AG04450 (cell line): Measurements from ENCODE around the gene PPP2R1B. TPM values are rescaled to one million over a fixed set of nuclear protein-coding genes. Genes with fewer than 3 reads are reported as not detected.

Experiments
- CTCF ChIA-PET: fragments of 300-600, 350-600 bp; formaldehyde crosslinking; extraction: SDS; loops from one replicate; lab custom pipeline; 2022; ENCODE audit warnings: antibody characterized with exemption, inconsistent platforms; lab: Charles Lee
- POLR2A ChIA-PET: fragments of 350-600 bp; formaldehyde crosslinking; extraction: SDS; loops from one replicate; lab custom pipeline; 2021; ENCODE audit warnings: antibody characterized with exemption, inconsistent platforms; lab: Yijun Ruan, JAX
- DNase-seq: peaks from one replicate; pipeline ENCODE4 v3.0.0-alpha.2; 2011; ENCODE audit warnings: low read depth, low spot score
- H3K27ac ChIP-seq: one replicate; pipeline ENCODE4 v1.5.1; 2012; ENCODE audit warnings: low read depth, low read length, control low read depth
- H3K27me3 ChIP-seq: one replicate; pipeline ENCODE4 v1.6.0; 2012; ENCODE audit warnings: low read length; ENCODE audit not compliant: control insufficient read depth, insufficient read depth
- H3K4me3 ChIP-seq: 2 replicates; pipeline ENCODE4 v1.5.1; 2011; ENCODE audit warnings: mild to moderate bottlenecking, low read depth, low read length, control low read depth
- H3K9me3 ChIP-seq: 2 replicates; pipeline ENCODE4 v1.5.1; 2012; ENCODE audit warnings: low read length; ENCODE audit not compliant: control insufficient read depth, insufficient read depth
- polyA plus RNA-seq: library from polyadenylated mRNA; depleted of rRNA; stranded (reverse); fragments of >200 nt; gene quantifications from 2 replicates; pipeline ENCODE4 v1.2.3, GENCODE V29; 2011
- TF ChIP-seq, protein P1 (sequence below): IDR thresholded peaks from 2 replicates; pipeline ENCODE4 v1.5.1; 2011; ENCODE audit warnings: low read depth, low read length, control low read depth, inconsistent platforms

The PPP2R1B gene
- polyA plus RNA-seq, 1 experiment, result 44.9 TPM

DNA sequence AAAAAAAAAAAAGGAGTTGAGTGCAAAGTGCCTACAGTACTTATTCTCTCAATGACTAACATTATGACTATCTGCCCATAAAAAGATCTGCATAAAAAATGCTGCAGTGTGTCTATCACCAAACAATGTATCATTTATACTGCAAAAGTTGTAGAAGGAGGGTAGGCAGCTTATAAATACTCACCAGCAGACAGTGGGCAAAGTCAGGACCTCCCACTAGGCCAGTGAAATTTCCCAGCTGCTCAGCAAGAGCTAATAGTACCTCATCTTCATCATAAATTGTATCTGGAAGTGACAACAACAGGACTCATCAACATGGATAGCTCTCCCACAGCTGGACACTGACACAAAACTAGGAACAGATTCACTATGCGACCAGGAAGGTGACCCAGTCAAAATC is 1.6 kb downstream of the PPP2R1B start:
- ChIA-PET POLR2A (interaction anchor here (2.8 kb wide), 1 partner anchor 55 kb away, joined by 10 read pairs; no protein-coding TSS in a partner anchor), CTCF (interaction anchor here (1.0 to 8.5 kb wide), 5 partner anchors 10 to 178 kb away, joined by 3 to 65 read pairs (median 5); no protein-coding TSS in a partner anchor)
- Histone ChIP-seq H3K27ac (no peak overlapping the region), H3K4me3 (peak overlapping the region; percentile 94), H3K9me3 (no peaks in the 10 kb centered on the region; the same call in 1 of the 2 replicates), H3K27me3 (no peaks in the 10 kb centered on the region)
- TF ChIP-seq, protein P1, sequence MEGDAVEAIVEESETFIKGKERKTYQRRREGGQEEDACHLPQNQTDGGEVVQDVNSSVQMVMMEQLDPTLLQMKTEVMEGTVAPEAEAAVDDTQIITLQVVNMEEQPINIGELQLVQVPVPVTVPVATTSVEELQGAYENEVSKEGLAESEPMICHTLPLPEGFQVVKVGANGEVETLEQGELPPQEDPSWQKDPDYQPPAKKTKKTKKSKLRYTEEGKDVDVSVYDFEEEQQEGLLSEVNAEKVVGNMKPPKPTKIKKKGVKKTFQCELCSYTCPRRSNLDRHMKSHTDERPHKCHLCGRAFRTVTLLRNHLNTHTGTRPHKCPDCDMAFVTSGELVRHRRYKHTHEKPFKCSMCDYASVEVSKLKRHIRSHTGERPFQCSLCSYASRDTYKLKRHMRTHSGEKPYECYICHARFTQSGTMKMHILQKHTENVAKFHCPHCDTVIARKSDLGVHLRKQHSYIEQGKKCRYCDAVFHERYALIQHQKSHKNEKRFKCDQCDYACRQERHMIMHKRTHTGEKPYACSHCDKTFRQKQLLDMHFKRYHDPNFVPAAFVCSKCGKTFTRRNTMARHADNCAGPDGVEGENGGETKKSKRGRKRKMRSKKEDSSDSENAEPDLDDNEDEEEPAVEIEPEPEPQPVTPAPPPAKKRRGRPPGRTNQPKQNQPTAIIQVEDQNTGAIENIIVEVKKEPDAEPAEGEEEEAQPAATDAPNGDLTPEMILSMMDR, result no peak
- no peak for DNase-seq

DNA sequence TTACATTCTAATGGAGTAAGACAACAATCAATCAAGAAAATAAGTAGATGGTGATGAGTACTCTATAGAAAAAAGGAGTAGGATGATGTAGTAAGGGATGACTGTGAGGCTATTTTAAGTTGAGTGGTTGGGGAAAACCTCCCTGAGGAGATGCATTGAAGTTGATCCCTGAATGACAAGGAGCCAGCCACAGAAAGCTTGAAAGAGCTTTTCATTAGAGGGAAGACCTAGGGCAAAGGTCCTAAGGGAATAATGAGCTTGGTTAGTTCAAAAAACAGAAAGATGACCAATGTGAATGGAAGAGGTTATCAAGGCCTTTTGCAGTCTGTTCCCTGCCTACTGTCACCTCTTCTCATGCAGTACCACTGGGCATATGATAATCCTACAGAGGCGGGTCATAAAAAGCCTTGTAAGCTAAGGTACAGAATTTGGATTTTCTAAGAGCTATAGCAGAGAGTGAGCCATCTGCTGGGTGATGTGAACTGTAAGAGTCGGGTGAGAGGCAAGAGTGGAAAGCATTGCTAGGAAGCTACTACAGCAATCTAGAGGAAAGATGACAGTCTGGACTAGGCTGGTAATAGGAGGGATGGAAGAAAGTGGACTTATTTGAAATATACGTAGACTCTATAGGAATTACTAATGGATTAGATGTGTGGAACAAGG is 3.1 kb downstream of the PPP2R1B start:
- Histone ChIP-seq H3K27me3 (no peaks in the 10 kb centered on the region), H3K4me3 (no peak overlapping the region), H3K9me3 (no peaks in the 10 kb centered on the region; the same call in 1 of the 2 replicates), H3K27ac (no peak overlapping the region)
- DNase-seq, result no peak
- POLR2A ChIA-PET, result interaction anchor here (0.7 kb wide), 1 partner anchor 40 kb away, joined by 3 read pairs; no protein-coding TSS in a partner anchor
- CTCF ChIA-PET, result interaction anchor here (0.6 to 8.5 kb wide), 11 partner anchors 8 to 197 kb away, joined by 3 to 65 read pairs (median 4); no protein-coding TSS in a partner anchor
- TF ChIP-seq, protein P1, result peak; percentile 26; the same call in 1 of the 2 replicates

DNA sequence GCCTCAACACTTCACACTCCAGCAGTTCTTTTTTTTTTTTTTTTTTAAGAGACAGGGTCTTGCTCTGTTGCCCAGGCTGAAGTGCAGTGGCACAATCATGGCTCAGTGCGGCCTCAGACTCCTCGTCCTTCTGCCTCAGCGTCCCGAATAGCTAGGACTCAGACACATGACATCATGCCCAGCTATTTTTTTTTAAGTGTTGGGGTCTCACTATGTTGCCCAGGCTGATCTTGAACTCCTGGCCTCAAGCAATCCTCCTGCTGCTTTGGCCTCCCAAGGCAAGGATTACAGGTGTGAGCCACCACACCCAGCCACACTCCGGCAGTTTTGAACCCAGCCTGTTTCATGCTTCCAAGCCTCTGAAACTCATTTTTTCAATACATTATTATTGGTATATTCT is 3.7 kb downstream of the PPP2R1B start:
- Histone ChIP-seq H3K9me3 (no peaks in the 10 kb centered on the region; the same call in 1 of the 2 replicates), H3K27ac (no peak overlapping the region), H3K4me3 (no peak overlapping the region), H3K27me3 (no peaks in the 10 kb centered on the region)
- ChIA-PET POLR2A (interaction anchor here (0.7 kb wide), 1 partner anchor 79 kb away, joined by 4 read pairs; no protein-coding TSS in a partner anchor), CTCF (interaction anchor here (0.7 to 8.5 kb wide), 8 partner anchors 10 to 196 kb away, joined by 3 to 65 read pairs (median 4); no protein-coding TSS in a partner anchor)
- DNase-seq, result no peak
- TF ChIP-seq, protein P1, result no peak

DNA sequence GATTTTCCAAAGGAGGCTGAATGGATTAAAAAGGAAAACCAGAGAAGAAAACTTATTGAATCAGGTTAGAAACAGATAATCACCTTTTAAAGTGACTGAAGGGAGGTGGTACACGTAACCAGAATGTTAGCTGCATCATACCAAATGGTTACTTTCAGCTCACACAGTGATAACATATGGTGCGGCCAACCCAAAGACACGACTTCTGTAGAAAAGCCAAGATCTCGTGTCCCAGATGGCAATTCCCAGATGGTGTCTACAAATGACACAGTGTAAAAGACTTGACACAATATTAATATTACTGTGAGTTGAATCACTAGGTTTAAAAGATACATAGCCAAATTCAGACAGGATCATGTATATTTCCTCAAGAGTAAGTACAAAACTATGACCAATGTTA is 5.2 kb downstream of the PPP2R1B start:
- no peaks in the 10 kb centered on the region; the same call in 1 of the 2 replicates for H3K9me3 ChIP-seq
- H3K4me3 ChIP-seq, result no peak overlapping the region
- no peak overlapping the region for H3K27ac ChIP-seq
- ChIA-PET CTCF (interaction anchor here (2.2 to 8.5 kb wide), 2 partner anchors 15 to 157 kb away, joined by 6 to 65 read pairs; no protein-coding TSS in a partner anchor), POLR2A (no interaction called here)
- DNase-seq, result no peak
- no peaks in the 10 kb centered on the region for H3K27me3 ChIP-seq
- TF ChIP-seq, protein P1, result no peak
